Upper lobe of left lung (tissue), 4 donors: ENCODE measurements around the gene SMAD1.

Source experiments
- POLR2A ChIP-seq, 4 donors: fragments of 450-650 bp; IDR thresholded peaks; one replicate each; pipeline ENCODE4 v1.5.1; 2016 to 2017; ENCODE audit warnings: antibody characterized with exemption in 4 of 4, mild to moderate bottlenecking in 2 of 4
- POLR2AphosphoS5 ChIP-seq, 2 donors: sonication (generic); formaldehyde crosslinking; IDR thresholded peaks; one replicate each; pipeline ENCODE4 v1.5.1; 2017; ENCODE audit warnings: antibody characterized with exemption in 2 of 2
- TF ChIP-seq, protein P1 (sequence below), 6 experiments: fragments of 450-650 bp in 4 of 6; fragments of 200-600 bp in 2 of 6; sonication (generic) in 2 of 6; IDR thresholded peaks; one replicate each; pipeline ENCODE4 v1.5.1; 2016 to 2019; ENCODE audit warnings: antibody characterized with exemption in 6 of 6

DNA sequence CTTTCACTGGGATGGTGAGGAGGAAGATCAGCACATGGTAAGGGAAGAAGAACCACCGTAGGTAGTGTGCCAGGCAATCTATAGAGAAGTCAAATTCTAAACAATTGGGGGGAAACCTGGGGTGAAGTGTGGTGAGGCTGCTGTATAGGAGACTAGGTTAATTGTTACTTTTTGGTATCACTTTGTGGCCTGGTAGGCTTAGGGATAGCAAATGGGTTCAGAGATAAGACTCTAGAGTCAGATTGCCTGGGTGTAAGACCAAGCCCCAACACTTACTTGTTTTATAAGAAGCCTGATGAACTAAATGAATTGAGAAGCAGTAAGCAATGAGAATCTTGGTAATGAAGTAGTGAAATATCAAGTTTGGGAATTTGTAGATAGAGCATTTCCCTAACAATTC is 8.7 kb downstream of the SMAD1 start:
- TF ChIP-seq POLR2A (IDR thresholded peaks at IDR 0.05) (no peak), POLR2AphosphoS5 (IDR thresholded peaks at IDR 0.05) (no peak)
- TF ChIP-seq, protein P1, sequence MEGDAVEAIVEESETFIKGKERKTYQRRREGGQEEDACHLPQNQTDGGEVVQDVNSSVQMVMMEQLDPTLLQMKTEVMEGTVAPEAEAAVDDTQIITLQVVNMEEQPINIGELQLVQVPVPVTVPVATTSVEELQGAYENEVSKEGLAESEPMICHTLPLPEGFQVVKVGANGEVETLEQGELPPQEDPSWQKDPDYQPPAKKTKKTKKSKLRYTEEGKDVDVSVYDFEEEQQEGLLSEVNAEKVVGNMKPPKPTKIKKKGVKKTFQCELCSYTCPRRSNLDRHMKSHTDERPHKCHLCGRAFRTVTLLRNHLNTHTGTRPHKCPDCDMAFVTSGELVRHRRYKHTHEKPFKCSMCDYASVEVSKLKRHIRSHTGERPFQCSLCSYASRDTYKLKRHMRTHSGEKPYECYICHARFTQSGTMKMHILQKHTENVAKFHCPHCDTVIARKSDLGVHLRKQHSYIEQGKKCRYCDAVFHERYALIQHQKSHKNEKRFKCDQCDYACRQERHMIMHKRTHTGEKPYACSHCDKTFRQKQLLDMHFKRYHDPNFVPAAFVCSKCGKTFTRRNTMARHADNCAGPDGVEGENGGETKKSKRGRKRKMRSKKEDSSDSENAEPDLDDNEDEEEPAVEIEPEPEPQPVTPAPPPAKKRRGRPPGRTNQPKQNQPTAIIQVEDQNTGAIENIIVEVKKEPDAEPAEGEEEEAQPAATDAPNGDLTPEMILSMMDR (IDR thresholded peaks at IDR 0.05): no peak
